Measurements from ENCODE around the gene CETP.
"Not testable (repeated sequence)": the region's sequence is repeated elsewhere in the genome, so short reads cannot be mapped to it uniquely, and the experiment has no call there.

DNA sequence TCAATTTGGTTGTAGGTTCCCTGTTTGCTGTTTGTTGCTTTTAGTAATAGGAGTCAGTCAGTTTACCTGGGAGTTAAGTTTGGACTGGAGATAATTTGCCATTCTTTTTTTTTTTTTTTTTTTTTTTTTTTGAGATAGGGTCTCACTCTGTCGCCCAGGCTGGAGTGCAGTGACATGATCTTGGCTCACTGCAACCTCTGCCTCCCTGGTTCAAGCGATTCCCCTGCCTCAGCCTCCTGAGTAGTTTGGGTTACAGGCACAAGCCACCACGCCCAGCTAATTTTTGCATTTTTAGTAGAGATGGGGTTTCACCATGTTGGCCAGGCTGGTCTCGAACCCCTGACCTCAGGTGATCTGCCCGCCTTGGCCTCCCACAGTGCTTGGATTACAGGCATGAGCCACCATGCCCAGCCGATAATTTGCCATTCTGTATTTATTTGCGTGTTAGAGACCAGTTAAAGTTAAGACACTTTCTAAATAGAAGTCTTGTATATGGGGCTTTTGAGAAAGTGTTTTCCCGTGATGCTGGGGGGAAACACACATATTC is 27.1 kb upstream of the CETP start:
- TF ChIP-seq, protein P1, sequence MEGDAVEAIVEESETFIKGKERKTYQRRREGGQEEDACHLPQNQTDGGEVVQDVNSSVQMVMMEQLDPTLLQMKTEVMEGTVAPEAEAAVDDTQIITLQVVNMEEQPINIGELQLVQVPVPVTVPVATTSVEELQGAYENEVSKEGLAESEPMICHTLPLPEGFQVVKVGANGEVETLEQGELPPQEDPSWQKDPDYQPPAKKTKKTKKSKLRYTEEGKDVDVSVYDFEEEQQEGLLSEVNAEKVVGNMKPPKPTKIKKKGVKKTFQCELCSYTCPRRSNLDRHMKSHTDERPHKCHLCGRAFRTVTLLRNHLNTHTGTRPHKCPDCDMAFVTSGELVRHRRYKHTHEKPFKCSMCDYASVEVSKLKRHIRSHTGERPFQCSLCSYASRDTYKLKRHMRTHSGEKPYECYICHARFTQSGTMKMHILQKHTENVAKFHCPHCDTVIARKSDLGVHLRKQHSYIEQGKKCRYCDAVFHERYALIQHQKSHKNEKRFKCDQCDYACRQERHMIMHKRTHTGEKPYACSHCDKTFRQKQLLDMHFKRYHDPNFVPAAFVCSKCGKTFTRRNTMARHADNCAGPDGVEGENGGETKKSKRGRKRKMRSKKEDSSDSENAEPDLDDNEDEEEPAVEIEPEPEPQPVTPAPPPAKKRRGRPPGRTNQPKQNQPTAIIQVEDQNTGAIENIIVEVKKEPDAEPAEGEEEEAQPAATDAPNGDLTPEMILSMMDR (optimal IDR thresholded peaks at IDR 0.05 in 1 of 3, IDR thresholded peaks at IDR 0.05 in 1 of 3, conservative IDR thresholded peaks at IDR 0.05 in 1 of 3; ENCODE audit: extremely low read depth in 1 of 3, insufficient read depth in 2 of 3, low read length in 3 of 3) = not testable (repeated sequence)
- TF ChIP-seq EZH2 (IDR thresholded peaks at IDR 0.05; ENCODE audit: low read length) = not testable (repeated sequence)
